Cardiac septum (tissue), 1 donor: ENCODE results near the gene WNT9A. TPM values are rescaled to one million over a fixed set of nuclear protein-coding genes. Genes with fewer than 3 reads are reported as not detected.

Source experiments
- DNase-seq: peaks from one replicate; pipeline ENCODE4 v3.0.0-alpha.2; 2020; ENCODE audit warnings: low spot score
- intact Hi-C: fragments of 100-400 bp; cut with DNase I; formaldehyde crosslinking; loops from one replicate; pipeline ENCODE4 v1.14.0; 2022
- total RNA-seq: library from RNA; stranded (reverse); fragmentation: NEBNext Ultra II Directional; extraction: Animal tissue kit (Norgen Biotek cat#: 25700); gene quantifications from one replicate; pipeline ENCODE4 v1.2.1, GENCODE V29; 2021
- donor health status: DM: no; HTN: no; CAD: no.

Gene WNT9A
- total RNA-seq, 1 donor from 2014 or later = 6.5 TPM

DNA sequence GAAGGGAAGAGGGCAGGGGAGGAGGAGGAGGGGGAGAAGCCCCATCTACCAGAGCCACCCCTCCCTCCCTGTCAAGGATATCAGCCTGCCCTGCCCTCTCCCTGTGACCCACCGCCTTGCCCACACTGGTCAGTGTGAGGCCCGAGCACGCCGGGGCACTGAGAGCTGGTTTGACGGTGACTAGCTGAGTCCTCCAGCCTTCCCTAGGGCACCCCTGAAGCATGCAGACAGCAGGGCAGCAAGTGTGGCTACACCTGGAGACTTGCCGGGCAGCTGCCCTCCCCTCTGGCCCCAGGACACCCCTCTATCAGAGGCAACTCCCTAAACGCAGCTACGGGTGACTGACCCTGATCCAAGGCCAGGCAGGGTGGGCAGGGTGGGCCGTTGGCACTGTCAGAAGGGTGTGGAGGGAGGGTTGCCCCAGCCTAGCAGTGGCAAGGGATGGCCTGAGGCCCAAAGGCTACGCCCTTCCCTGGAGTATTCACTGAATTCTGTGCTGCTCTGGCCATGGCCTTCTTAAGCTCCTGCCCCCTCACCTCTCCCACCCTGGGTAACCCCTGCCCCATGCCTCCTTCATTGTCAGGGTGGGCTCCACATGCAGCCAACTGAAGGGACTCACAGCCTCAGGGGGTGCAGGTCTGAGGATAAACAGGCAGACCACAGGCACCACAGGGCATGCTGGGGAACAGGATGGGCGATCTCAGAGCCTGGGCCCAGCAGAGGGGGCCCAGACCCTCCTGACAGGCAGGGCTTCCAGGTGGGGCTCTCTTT is 19.6 kb downstream of the WNT9A start:
- no peak for DNase-seq
- intact Hi-C loops = no loop called here

GRCh38 chr1:227926896-227927885 is 20.5 kb downstream of the WNT9A start:
- intact Hi-C loops = no loop called here
- DNase-seq = no peak

GRCh38 chr1:227926216-227926791 is 21.4 kb downstream of the WNT9A start:
- DNase-seq = no peak

GRCh38 chr1:227925582-227926198 is 22.0 kb downstream of the WNT9A start:
- intact Hi-C loops = no loop called here
- no peak for DNase-seq

More at GRCh38 chr1:227926216-227926791, 21.4 kb downstream of the WNT9A start:
- intact Hi-C loops = no loop called here

DNA sequence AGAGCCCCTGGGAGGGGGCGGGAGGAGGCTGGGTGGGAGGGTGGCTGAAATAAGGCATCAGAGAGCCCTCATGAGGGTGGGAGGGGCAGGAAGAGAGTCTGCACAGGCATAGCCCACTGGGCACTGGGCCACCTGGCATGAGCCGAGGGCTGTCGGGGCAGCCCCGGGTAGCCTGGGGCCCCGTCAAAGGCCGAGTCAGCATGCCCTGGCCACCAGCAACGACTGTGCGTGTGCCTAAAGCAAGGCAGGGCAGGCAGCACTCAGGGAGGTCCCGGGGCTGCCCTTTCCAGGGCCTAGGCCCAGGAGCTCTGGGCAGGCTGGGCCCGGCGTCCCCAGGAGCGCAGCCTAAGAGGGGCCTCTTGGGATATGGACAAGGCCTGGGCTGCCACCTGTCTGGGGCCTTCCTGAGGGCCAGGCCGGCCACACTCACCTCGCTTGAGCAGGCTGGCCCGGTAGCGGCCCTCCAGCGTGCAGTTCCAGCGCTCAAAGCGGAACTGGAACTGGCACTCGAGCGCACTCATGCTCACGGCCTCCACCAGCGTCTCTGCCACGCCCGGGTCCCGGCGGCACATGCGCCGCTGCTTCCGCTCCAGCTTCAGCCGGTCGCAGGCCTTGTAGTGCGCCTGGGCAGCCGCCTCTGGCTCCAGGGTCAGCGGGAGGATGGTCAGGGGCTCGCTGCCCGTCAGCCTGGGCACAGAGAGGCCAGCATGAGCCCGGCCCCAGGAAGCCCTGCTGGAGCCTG is 22.7 kb downstream of the WNT9A start:
- intact Hi-C loops = no loop called here
- no peak for DNase-seq

GRCh38 chr1:227924168-227924832 is 23.4 kb downstream of the WNT9A start:
- intact Hi-C loops = no loop called here
- DNase-seq = no peak

DNA sequence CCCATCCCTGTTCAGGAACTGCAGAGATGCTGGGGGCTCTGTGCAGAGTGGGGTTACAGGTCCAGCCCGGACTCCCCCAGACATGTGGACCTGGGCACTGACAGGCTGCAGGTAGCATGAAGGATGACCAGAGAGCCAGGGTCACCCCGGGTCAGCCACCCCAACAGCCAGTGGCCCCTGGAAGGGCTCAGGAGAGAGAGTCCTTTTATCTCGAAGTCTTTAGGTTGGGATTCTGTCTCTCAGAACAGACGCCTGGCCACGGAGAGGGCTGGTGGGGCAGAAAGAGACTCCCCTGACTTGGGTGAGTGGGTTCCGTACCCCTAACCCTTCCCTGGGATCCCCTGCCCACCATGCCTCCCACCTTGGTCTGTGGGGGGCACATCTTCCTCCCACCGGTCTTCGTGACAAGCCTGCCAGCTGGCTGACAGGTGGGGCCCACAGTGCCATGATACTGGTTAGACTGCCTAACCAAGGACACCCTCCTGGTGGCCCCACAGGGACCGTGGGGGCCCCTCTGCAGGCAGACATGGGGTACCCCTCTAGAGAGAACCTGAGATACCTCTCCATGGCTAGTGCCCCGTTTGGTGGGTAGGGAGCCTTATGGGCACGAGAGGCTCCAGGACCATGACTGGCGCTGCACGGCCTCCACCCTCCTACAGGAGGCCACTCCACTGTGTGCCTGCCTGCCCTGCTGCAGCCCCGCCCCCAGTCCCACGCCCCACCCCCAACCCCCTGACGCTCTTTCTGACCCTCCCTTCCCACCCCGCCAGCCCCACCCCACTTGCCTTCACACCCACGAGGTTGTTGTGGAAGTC is 24.2 kb downstream of the WNT9A start:
- DNase-seq = no peak
- intact Hi-C loops = no loop called here

DNA sequence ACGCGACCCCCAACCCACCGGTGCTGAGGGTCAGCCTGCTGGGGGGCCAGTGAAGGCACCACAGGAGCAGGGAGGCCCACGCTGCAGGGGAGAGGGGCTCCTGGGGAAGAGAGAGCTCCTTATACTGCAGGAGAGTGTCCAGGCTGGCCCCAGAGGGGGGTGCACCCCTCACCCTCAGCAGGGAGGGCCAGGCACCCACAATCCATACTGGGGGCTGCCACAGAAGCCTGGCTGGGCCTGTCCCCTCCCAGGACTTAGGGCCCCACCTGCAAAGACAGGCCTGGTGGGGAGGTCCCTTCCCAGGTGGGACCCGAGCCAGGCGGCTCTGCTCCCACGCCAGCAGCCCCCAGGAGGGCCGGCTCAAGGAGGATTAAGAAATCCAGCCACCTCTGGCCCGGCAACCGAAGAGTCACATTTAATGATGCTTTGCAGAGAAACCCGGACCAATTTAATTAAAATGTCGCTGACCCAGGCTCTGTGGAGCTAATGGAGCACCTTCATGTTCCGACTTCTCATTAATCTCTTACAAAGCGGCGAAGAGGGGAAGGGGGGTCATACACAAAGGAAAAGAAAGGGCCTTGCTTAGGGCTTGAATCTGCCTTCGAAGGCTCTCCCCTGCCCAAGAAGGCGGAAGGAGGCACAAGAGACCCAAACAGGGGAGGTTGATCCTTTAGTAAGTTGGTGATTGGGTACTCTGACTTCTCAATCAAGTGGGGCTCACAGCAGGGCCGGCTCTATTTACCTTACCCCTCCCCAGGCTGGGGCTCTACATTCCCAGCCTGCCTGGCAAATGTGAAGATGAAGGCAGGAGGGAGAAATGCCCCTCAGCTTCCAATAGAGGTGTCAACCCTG is 25.0 kb downstream of the WNT9A start:
- DNase-seq = no peak
- intact Hi-C loops = no loop called here

DNA sequence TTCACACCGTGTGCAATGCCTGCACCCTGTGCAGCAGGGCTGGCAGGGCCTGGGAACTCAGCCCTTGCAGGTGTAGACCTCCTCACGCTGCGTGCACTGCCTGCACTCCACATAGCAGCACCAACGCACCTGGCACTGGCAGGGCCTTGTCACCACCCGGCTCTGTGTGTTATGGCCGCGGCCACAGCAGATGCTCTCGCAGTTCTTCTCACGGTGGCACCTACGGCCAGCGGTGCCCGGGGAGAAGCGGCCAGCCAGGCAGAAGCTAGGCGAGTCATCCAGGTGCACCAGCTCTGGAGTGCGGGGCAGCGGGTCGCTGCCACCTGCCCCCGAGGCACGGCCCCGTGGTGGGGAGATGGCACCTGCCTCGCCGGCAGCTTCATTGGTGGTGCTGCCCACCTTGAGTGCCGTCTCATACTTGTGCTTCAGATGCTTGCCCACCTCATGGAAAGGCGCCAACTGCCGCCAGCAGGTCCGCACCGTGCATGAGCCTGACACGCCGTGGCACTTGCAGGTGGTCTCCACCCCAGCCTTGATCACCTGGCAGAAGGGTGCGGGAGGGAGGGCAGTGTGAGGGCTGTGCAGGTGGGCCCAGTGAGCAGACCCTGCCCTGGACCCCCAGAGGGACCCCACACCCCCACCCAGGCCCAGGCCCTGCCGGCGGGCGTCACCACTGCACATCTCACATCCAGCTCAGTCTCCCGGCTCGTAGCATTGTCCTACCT is 26.1 kb downstream of the WNT9A start:
- no peak for DNase-seq
- intact Hi-C loops = no loop called here

GRCh38 chr1:227920896-227921295 is 26.8 kb downstream of the WNT9A start:
- DNase-seq = no peak
- intact Hi-C loops = no loop called here

GRCh38 chr1:227920426-227920825 is 27.3 kb downstream of the WNT9A start:
- intact Hi-C loops = no loop called here
- no peak for DNase-seq

GRCh38 chr1:227919906-227920305 is 27.8 kb downstream of the WNT9A start:
- intact Hi-C loops = no loop called here
- DNase-seq = no peak

DNA sequence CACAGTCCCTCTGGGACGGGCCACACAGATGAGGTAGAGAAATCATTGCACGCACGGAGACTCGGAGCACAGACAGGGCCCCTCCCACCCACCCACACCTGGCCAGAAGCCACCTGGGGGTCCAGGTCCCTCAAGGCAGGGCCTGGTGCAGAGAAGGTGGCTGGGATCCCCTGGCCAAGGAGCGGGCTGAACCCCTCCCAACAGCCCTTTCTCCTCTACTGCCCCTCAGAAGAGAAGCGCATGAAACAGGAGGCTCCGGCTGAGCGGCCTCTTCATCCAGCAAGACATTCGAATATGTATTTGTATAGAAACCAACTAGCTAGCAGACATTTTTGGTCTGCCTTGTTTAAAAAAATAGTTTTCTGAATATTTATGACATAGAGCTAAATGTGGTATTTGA is 29.0 kb downstream of the WNT9A start:
- DNase-seq = no peak
- intact Hi-C loops = no loop called here

- no peak for DNase-seq
- intact Hi-C loops = no loop called here
Observed at GRCh38 chr1:227918083-227918700, 29.5 kb downstream of the WNT9A start.

- DNase-seq = no peak
- intact Hi-C loops = no loop called here
Observed at GRCh38 chr1:227917081-227917950, 30.4 kb downstream of the WNT9A start.
